Suprapubic skin (tissue), 4 donors: ENCODE results near the gene CHST9. TPM values are rescaled to one million over a fixed set of nuclear protein-coding genes. Genes with fewer than 3 reads are reported as not detected.
A peak's percentile ranks its signal among the peaks of the same experiment; 100 is the strongest.
"Not testable (repeated sequence)": the region's sequence is repeated elsewhere in the genome, so short reads cannot be mapped to it uniquely, and the experiment has no call there.

Experiments used
- DNase-seq, 2 donors: peaks; one replicate each; pipeline ENCODE4 v3.0.0-alpha.2; 2019; ENCODE audit warnings: low spot score in 2 of 2
- H3K27ac ChIP-seq: fragments of 200-600 bp; sonication (generic); one replicate; pipeline ENCODE4 v1.5.1; 2019
- H3K27me3 ChIP-seq: fragments of 200-600 bp; sonication (generic); one replicate; pipeline ENCODE4 v1.5.1; 2019
- H3K36me3 ChIP-seq: fragments of 200-600 bp; sonication (generic); one replicate; pipeline ENCODE4 v1.5.1; 2019
- H3K4me1 ChIP-seq: fragments of 200-600 bp; sonication (generic); one replicate; pipeline ENCODE4 v1.5.1; 2019
- H3K4me3 ChIP-seq: fragments of 200-600 bp; sonication (generic); one replicate; pipeline ENCODE4 v1.5.1; 2019; ENCODE audit warnings: mild to moderate bottlenecking
- H3K9me3 ChIP-seq: fragments of 200-600 bp; sonication (generic); one replicate; pipeline ENCODE4 v1.5.1; 2019
- CTCF ChIP-seq, 2 donors: fragments of 200-600 bp in 1 of 2; fragments of 450-650 bp in 1 of 2; sonication (generic) in 1 of 2; IDR thresholded peaks; one replicate each; pipeline ENCODE4 v1.5.1; 2016 to 2019; ENCODE audit warnings: antibody characterized with exemption in 2 of 2, mild to moderate bottlenecking in 1 of 2, moderate library complexity in 1 of 2
- EP300 ChIP-seq: sonication (generic); formaldehyde crosslinking; IDR thresholded peaks from one replicate; pipeline ENCODE4 v1.6.1; 2017; ENCODE audit warnings: antibody characterized with exemption
- POLR2A ChIP-seq, 2 donors: fragments of 450-650 bp; IDR thresholded peaks; one replicate each; pipeline ENCODE4 v1.6.1; 2017; ENCODE audit warnings: antibody characterized with exemption in 2 of 2, mild to moderate bottlenecking in 2 of 2, moderate library complexity in 2 of 2
- POLR2AphosphoS5 ChIP-seq, 3 donors: sonication (generic); formaldehyde crosslinking; IDR thresholded peaks; one replicate each; pipeline ENCODE4 v1.6.1; 2017; ENCODE audit warnings: antibody characterized with exemption in 3 of 3
- WGBS: methylation state at CpG from one replicate; pipeline ENCODE4 v1.1.5; 2018; 5-methylcytosine and 5-hydroxymethylcytosine counted together
- total RNA-seq, 4 donors: library from RNA; depleted of rRNA; stranded (reverse); fragments of >200 nt; gene quantifications; one replicate each; pipeline ENCODE4 v1.1.0, GENCODE V29; 2016

The CHST9 gene
- total RNA-seq = 1 to 10 TPM in 1 of 4 donors, under 1 TPM in 3; 0.08 to 2.0 (median 0.33) TPM

- TF ChIP-seq POLR2A (IDR thresholded peaks at IDR 0.05) (no peak), POLR2AphosphoS5 (IDR thresholded peaks at IDR 0.05) (no peak), EP300 (no peak), CTCF (IDR thresholded peaks at IDR 0.05) (no peak)
- peak within 1 kb of the TSS; percentile 50 for H3K4me3 ChIP-seq
- no peak for DNase-seq
- H3K4me1 ChIP-seq = peaks cover 11% of the 10 kb centered on the region
- H3K36me3 ChIP-seq = no peaks in the 10 kb centered on the region
- H3K9me3 ChIP-seq = no peaks in the 10 kb centered on the region
- peaks cover 19% of the 10 kb centered on the region for H3K27me3 ChIP-seq
- 8% methylated on average over 29 of the region's 67 CpGs for WGBS
- H3K27ac ChIP-seq = no peak within 1 kb of the TSS
Observed at GRCh38 chr18:27185025-27185763, at the start of gene CHST9. CHST9 (minus strand) TSS chr18:27185308; CDS start chr18:27142809, 42,499 bp downstream.

- 84% methylated on average over 6 of the region's 6 CpGs for WGBS
Observed at GRCh38 chr18:27232355-27232754, 47.2 kb upstream of the CHST9 start.

GRCh38 chr18:27231671-27232070 is 46.6 kb upstream of the CHST9 start:
- H3K36me3 ChIP-seq, DNase-seq, H3K27ac ChIP-seq, H3K4me1 ChIP-seq, H3K9me3 ChIP-seq, H3K4me3 ChIP-seq, H3K27me3 ChIP-seq: not testable (repeated sequence)
- 56% methylated on average over 6 of the region's 6 CpGs for WGBS

More at GRCh38 chr18:27232355-27232754, 47.2 kb upstream of the CHST9 start:
- H3K27me3 ChIP-seq, H3K36me3 ChIP-seq, H3K27ac ChIP-seq, DNase-seq, H3K4me1 ChIP-seq, H3K9me3 ChIP-seq, H3K4me3 ChIP-seq: not testable (repeated sequence)

- not testable (repeated sequence) for H3K4me3 ChIP-seq, H3K27ac ChIP-seq, H3K27me3 ChIP-seq, H3K9me3 ChIP-seq, H3K36me3 ChIP-seq, DNase-seq, H3K4me1 ChIP-seq
- WGBS = 53% methylated on average over 5 of the region's 5 CpGs
Observed at GRCh38 chr18:27231221-27231620, 46.1 kb upstream of the CHST9 start.

- no peaks in the 10 kb centered on the region for H3K36me3 ChIP-seq
- H3K4me3 ChIP-seq = no peak overlapping the region
- H3K27me3 ChIP-seq = no peaks in the 10 kb centered on the region
- DNase-seq = no peak
- no peaks in the 10 kb centered on the region for H3K9me3 ChIP-seq
- H3K27ac ChIP-seq = no peak overlapping the region
- WGBS = 100% methylated on average over 1 of the region's 1 CpG
- TF ChIP-seq CTCF (IDR thresholded peaks at IDR 0.05) (no peak), POLR2A (IDR thresholded peaks at IDR 0.05) (no peak), POLR2AphosphoS5 (IDR thresholded peaks at IDR 0.05) (no peak), EP300 (no peak)
- H3K4me1 ChIP-seq = no peaks in the 10 kb centered on the region
Observed at GRCh38 chr18:27227721-27228120, 42.6 kb upstream of the CHST9 start.

GRCh38 chr18:27226556-27227075 is 41.5 kb upstream of the CHST9 start:
- Histone ChIP-seq H3K27ac (no peak overlapping the region), H3K9me3 (no peaks in the 10 kb centered on the region), H3K4me3 (no peak overlapping the region), H3K36me3 (no peaks in the 10 kb centered on the region), H3K27me3 (no peaks in the 10 kb centered on the region), H3K4me1 (no peaks in the 10 kb centered on the region)
- TF ChIP-seq CTCF (IDR thresholded peaks at IDR 0.05) (no peak), EP300 (no peak), POLR2AphosphoS5 (IDR thresholded peaks at IDR 0.05) (no peak), POLR2A (IDR thresholded peaks at IDR 0.05) (no peak)
- DNase-seq = no peak
- 69% methylated on average over 5 of the region's 5 CpGs for WGBS
